GM19452 (cell line): ENCODE results near the gene CTIF.
"Not testable (repeated sequence)": the region's sequence is repeated elsewhere in the genome, so short reads cannot be mapped to it uniquely, and the experiment has no call there.

ENCODE experiments used
- ATAC-seq: cut with Tn5 transposase; IDR thresholded peaks from one replicate; pipeline ENCODE4 v1.9.1; 2021; ENCODE audit not compliant: unreplicated experiment

CTIF gene

DNA sequence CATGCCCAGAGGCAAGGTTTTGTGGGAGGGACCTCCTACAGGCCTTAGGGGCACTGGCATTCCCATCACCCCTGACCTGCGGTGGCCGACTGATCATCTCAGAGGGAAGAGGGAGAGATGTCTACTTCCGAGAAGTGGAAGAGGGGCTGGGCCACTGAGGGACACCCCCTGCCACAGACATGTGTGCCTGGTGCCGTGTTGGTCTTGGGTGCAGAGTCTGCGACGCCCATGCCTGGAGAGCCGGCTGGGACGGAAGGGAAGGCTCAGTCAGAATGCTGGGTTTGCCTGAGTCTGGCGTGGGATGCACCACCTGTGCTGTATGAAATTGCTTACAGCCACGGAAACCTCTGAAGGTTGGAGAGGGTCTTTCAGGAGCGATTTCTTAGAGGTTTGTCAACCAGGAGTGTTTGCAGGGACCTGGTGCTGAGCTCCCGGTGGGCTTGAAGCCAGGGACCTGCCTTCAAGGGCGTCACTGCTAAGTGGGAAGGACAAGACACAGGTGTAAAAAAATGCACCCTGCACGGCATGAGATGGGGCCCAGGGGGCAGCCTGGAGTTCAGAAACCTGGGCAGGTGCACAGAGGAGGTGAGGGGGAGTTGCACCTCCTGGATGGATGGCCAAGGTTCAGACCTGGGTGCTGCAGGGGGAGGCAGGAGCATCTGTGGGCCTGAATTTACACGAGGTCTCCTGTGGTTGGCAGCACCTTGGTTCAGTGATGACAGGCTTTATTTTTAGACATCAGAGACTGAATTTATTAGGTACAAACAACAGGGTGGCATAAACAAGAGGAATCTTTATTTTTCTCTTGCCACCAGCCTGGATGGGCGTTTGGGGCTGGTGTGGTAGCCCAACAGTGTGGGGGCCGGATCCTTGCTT lies 100.3 kb downstream of the CTIF start:
- no peak for ATAC-seq

DNA sequence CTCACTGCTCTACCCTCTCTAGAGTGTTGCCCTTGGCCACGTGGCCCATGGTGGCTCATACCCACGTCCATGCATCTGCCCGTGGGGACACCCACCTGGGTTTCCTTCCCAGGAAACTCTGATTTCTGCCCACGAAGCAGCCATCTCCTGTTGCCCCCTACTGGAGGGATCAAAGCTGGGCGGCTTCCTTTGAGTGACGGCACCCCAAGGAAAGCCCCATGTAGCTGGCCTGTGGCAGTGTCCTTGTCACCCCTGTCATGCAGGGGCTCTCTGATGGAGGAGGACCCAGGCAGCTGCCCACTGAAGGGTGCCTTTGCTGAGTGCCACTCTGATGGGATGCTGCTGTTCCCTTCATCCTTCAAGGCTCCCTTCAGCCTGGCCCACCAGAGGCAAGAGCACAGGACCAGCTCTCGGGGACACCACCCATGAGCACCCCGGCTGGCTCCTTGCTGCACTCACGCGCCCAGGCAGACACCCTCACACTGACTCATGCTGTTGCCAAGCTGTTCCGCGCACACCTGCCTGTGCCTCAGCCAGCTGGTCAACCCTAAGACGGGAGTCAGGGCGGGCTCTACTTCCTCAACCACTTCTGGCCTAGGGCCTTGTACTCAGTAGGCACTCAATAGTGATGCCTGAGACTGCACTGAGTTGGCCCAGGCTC lies 101.1 kb downstream of the CTIF start:
- ATAC-seq, result no peak

- ATAC-seq, result no peak
Measured at GRCh38 chr18:48640566-48641270, 101.9 kb downstream of the CTIF start.

DNA sequence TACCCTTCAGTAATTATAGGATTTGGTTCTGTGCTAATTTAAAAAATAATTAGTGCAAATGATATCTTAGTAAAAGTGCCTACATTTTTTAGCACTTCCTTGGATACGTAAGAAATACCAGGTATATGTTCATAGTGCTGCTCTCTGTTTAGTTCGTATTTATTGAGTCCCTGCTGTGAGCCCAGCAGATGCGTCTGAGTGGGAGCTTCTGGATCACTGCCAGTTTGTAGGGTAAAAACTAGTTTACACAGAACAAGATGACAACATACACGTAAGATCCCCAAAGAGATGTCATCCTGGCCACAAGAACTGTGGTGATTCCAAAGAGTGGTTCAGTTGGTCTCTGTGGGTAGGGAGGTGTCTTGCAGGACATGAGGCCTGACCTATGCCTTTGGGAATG lies 103.2 kb downstream of the CTIF start:
- ATAC-seq, result no peak

DNA sequence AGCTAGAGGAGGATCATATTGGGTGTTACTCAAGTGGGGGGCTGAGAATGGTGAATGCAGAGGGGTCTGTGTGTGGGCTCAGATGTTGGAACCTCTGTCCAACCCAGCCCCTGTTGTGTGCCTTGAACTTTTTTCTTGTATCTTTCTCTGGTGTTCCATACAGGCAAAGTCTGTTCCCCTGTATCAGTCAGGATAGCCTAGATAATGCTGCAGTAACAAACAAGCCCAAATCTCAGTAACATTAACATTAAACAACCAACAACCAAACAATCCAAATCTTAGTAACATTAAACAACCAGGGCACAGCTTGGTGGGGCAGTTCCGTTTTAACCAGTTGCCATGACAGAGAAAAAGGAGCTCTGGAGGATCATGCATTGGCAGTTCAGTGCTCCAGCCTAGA lies 103.7 kb downstream of the CTIF start:
- ATAC-seq, result no peak

GRCh38 chr18:48643262-48643661 lies 104.4 kb downstream of the CTIF start:
- no peak for ATAC-seq

DNA sequence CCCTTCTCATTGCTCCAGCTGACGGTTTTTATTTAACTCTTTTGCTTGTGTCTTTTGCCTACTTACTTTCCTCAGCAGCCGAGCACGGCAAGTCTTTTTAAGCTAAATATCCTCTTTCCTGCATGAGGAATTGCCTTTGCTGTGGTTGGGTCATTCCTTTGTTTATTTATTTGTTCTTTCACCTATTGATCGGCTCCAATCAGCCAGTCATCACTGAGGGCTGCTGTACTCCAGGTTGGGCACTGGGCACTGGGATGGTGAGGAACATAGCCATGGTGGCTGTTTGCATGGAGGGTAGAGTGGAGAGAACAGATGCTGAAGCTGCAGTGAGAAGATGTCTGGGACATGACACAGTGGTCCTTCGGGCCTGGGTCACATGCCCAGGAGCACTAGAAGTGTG lies 105.2 kb downstream of the CTIF start:
- no peak for ATAC-seq

DNA sequence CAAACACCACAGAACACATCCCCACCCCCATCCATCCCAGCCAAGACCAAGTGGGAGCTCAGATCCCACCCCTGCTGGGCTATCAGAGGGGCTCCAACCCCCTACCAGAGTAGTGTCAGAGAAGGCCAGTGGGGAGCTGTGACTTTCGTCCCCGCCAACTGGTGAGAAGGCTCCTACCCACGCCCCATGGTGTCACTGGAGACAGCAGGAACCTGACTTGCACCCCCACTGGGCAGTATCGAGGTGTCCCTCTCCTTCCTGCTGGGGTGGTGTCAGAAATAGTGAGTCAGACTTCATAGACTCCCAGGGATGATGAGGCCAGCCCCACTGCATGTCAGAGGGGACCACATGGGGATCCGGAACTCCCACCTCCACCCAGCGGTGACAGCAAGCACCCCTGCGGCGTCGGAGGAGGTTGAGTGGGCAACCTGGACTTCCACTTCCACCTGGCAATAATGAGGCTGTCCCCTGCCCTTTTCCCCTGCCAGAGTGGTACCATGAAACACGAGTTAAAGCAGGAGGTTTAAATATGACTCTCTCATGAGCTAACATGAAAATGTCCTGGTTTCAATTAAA lies 106.7 kb downstream of the CTIF start:
- no peak for ATAC-seq

DNA sequence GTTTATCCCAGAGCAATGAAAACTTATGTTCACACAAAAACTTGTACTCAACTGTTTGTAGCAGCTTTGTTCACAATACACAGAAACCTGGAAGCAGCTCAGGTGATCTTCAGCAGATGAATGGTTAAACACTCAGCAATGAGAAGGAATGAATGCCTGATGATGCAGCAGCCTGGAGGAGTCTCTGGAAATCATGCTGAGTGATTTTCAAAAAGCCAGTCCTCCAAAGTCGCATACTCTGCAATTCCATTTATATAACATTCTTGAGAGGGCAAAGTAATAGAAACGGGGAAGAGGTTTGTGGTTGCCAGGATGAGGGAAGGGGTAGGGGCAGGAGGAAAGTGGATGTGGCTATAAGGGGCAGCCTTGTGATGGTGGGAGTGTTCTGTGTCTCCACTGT lies 108.1 kb downstream of the CTIF start:
- ATAC-seq, result no peak

DNA sequence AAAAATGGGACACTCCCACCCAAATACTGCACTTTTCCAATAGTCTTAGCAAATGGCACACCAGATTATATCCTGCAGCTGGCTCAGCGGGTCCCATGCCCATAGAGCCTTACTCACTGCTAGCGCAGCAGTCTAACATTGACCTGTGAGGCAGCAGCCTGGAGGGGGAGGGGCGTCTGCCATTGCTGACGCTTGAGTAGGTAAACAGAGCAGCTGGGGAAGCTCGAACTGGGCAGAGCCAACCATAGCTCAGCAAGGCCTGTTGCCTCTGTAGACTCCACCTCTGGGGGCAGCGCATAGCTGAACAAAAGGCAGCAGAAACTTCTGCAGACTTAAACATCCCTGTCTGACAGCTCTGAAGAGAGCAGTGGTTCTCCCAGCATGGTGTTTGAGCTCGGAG lies 110.4 kb downstream of the CTIF start:
- no peak for ATAC-seq

- not testable (repeated sequence) for ATAC-seq
Measured at GRCh38 chr18:48654591-48654990, 115.8 kb downstream of the CTIF start.

- no peak for ATAC-seq
Measured at GRCh38 chr18:48655508-48655907, 116.7 kb downstream of the CTIF start.

DNA sequence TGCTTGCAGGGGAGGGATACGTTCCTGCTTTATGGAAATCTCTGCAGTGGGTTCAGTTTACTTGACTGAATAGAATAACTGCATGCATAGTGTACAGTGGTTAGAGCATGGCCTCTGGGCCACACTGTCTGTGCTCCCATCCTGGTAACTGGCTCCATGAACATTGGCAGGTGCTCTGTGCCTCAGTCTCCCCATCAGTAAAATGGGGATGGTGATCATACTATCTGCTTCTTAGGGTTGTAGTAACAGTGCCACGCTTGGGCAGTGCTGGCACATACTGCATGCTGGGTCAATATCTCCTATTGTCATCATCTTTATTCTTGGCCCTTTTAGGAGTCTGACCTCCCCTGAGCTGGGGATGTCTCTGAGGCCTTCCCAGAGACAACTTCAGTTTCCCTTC lies 117.3 kb downstream of the CTIF start:
- ATAC-seq, result no peak

GRCh38 chr18:48656582-48656981 lies 117.8 kb downstream of the CTIF start:
- ATAC-seq, result no peak

DNA sequence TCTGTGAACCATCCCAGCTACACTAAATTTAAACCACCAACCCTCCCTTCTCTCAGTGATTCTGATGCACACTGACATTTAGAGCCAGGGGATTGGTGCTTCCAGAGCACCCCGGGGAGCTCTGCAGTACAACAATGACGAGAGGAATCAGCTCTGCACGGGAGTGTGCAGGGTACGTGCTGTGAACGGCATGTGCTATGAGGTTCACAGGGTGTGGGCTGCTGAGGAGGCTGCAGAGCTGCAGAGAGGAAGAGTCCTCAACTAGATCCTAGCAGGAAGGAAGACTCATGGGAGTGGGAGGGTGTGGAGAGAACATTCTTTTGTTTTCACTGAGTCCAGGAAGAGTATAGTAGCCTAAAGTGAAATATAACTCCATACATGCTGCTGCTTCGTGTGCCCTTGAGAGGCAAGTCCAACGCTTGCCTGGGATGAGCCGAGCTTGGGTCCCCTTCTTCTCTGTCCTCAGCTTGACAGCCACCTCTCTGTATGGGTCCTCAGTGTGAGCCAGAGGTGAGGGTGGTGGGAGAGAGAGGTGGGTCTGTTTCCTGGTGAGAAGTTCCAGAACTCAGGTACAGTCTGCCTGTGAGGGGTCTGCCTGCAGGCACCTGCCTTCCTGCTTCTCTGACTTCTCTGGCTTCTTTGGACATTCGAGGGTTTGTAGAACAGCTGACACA lies 118.8 kb downstream of the CTIF start:
- ATAC-seq, result no peak

GRCh38 chr18:48658721-48659120 lies 119.9 kb downstream of the CTIF start:
- no peak for ATAC-seq

DNA sequence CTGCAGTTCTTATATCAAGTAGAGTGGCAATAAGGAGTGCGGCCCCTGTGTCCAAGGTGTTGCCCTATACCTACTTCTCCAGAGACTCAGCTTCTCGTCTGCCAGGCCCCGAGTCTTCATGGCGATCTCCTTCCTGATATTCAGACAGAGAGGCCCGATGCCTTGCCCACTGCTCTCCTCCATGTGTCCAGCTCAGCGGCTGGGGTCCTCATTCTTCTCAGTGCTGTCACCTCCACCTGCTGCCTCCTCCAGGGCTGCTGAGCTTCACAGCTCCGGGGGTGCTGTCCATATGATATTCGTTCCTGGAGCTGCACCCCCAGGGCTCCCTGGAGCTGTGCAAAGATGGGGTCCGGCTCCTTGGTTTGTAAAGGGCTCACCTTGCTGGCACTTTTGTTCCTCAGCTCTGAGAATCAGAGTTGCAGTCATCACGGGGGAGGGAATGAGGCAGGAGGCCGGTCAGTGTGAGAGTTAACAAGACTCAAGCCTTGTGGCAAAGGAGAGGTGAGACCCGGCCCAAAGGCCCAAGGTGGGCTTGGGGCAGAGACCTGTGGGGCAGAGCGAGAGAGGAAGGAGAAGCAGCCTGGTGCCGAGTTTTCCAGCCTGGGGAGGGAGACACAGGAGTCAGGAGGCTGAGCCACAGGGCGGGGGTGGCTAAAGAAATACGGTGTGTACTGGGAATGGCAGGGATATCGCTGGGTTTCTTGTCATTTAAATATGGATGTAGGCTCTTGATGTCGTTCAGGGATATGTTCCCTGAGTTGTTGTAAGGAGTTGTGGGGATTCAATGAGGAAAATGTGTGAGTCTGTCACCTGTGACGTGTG lies 120.6 kb downstream of the CTIF start:
- ATAC-seq, result no peak

DNA sequence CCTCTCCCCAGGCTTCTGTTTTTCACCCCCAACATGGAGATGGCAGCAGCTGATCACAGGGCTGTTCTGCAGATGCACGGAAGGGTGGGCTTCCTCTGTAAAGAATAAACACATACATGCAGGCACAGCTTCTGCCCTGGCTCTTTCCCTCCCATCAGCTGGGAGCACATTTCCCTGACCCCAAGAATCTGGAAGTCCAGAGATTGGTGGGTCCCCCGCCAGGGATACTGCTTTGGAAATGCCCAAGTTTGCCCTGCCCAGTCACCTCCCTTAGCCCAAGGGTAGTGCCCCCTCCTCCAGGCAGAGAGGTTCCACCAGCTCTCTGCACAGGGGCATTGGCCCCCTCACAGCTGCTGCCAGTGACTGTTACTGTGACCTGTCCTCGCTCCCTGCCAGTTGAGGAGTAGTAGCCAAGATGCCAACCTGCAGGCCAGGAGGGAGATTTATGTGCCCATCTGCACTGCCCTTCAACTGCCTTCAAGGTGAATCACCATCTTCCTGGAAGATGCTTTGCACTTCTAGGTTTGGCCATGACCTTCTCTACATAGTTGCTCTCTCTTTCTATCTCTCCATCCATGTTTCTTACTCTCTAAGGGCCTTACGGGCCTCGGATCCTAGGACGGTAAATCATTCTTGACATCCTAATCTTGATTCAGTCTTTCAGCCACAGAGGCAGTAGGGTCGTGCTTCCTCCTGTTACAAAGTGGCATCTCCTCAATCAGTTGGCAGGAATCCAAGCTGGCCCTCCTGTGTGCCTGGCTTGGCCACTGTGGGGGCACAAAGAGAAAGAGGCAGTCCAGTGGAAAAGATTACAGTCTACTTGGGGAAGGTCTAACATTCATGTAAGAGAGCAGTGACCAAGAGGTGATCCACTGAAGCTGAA lies 121.8 kb downstream of the CTIF start:
- no peak for ATAC-seq

DNA sequence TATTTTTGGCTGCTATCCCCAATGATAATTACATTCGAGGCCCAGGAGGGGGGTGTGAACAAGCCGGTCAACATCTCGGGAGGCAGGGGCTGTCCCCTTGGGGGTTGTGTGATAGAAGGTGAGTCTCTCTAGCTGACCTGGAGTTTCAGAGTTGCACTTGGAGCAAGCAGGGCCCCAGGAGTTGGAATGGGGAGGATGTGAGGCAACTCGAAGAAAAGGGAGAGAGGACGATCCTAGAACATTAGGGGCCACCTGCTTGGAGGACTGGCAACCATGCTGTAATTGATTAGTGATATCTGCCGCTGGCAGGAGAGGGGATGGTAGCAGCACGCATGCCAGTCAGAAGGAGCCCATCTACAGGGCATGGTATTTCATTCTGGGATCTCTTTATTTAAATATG lies 122.6 kb downstream of the CTIF start:
- no peak for ATAC-seq
